Right lobe of liver (tissue), 4 donors: ENCODE results near the gene FAM135A.

Experiments
- POLR2A ChIP-seq: fragments of 450-650 bp; IDR thresholded peaks from one replicate; pipeline ENCODE4 v1.6.1; 2017; ENCODE audit warnings: antibody characterized with exemption, mild to moderate bottlenecking
- TF ChIP-seq, protein P1 (sequence below), 4 donors: fragments of 200-600 bp in 3 of 4; fragments of 450-650 bp in 1 of 4; IDR thresholded peaks; one replicate each; pipeline versions ENCODE4 v1.5.1 to v1.8.0; 2016 to 2022; ENCODE audit warnings: antibody characterized with exemption in 4 of 4, mild to moderate bottlenecking in 2 of 4
- donor health status: DM: no; HTN: no; CAD: no.
- donor health status: DM: no; HTN: no; CAD: no.
- donor health status: DM: no; HTN: yes; CAD: no.

DNA sequence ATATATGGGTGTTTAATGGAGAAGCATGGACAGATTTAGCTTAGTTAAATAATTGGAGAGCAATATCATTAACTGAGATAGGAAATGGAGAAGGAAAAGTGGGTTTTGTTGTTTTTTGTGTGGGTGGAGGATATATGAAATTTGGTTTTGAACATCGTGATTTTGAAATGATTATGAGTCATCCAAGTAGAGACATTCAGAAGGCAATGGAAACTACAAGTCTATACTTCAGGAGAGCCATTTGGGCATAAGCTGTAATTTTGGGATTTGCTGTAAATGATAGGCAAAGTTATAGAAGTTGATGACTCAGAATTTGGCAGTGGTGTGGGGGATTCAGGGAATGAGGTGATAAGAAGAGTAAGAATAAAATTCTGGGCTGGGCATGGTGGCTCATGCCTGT, 27.4 kb upstream of the FAM135A start:
- TF ChIP-seq, protein P1, sequence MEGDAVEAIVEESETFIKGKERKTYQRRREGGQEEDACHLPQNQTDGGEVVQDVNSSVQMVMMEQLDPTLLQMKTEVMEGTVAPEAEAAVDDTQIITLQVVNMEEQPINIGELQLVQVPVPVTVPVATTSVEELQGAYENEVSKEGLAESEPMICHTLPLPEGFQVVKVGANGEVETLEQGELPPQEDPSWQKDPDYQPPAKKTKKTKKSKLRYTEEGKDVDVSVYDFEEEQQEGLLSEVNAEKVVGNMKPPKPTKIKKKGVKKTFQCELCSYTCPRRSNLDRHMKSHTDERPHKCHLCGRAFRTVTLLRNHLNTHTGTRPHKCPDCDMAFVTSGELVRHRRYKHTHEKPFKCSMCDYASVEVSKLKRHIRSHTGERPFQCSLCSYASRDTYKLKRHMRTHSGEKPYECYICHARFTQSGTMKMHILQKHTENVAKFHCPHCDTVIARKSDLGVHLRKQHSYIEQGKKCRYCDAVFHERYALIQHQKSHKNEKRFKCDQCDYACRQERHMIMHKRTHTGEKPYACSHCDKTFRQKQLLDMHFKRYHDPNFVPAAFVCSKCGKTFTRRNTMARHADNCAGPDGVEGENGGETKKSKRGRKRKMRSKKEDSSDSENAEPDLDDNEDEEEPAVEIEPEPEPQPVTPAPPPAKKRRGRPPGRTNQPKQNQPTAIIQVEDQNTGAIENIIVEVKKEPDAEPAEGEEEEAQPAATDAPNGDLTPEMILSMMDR (IDR thresholded peaks at IDR 0.05): no peak
- no peak for TF ChIP-seq POLR2A
